Activated CD4-positive, alpha-beta memory T cell treated with anti-CD3 and anti-CD28 coated beads, Interleukin-2, amount 10 ng/mL, durations not matched to agents 7 days and 5 days (primary cell): ENCODE results near the gene RNF208. TPM values are rescaled to one million over a fixed set of nuclear protein-coding genes. Genes with fewer than 3 reads are reported as not detected.
A peak's percentile ranks its signal among the peaks of the same experiment; 100 is the strongest.

ENCODE experiments used
- CTCF ChIA-PET: fragments of 350-600 bp; sonication (Branson Sonifier 250); formaldehyde crosslinking; loops from one replicate; lab custom pipeline; 2021; ENCODE audit warnings: antibody characterized with exemption, inconsistent platforms; lab: Charles Lee
- POLR2A ChIA-PET: fragments of 350-600 bp; sonication (Branson Sonifier 250); formaldehyde crosslinking; loops from one replicate; lab custom pipeline; 2021; ENCODE audit warnings: antibody characterized with exemption; lab: Charles Lee
- DNase-seq: peaks from one replicate; pipeline ENCODE4 v3.0.0-alpha.2; 2020
- H3K27ac Mint-ChIP-seq: one replicate; pipeline ENCODE4 v1.8.0; 2021; ENCODE audit warnings: mild to moderate bottlenecking, mixed read lengths
- H3K27me3 Mint-ChIP-seq: one replicate; pipeline ENCODE4 v1.8.0; 2021; ENCODE audit warnings: mixed read lengths
- H3K36me3 Mint-ChIP-seq: one replicate; pipeline ENCODE4 v1.8.0; 2021; ENCODE audit warnings: low read depth, mixed read lengths
- H3K4me1 Mint-ChIP-seq: one replicate; pipeline ENCODE4 v1.8.0; 2021; ENCODE audit warnings: mixed read lengths
- H3K4me3 Mint-ChIP-seq: one replicate; pipeline ENCODE4 v1.8.0; 2021; ENCODE audit warnings: mild to moderate bottlenecking, mixed read lengths
- H3K9me3 Mint-ChIP-seq: one replicate; pipeline ENCODE4 v1.8.0; 2021; ENCODE audit warnings: mixed read lengths
- total RNA-seq, 2 experiments: library from RNA; stranded (reverse); gene quantifications; one replicate each; pipeline ENCODE4 v1.2.3, GENCODE V29; 2021

RNF208 gene
- total RNA-seq, 2 experiments from 2014 or later: 2.2 to 2.5 TPM

DNA sequence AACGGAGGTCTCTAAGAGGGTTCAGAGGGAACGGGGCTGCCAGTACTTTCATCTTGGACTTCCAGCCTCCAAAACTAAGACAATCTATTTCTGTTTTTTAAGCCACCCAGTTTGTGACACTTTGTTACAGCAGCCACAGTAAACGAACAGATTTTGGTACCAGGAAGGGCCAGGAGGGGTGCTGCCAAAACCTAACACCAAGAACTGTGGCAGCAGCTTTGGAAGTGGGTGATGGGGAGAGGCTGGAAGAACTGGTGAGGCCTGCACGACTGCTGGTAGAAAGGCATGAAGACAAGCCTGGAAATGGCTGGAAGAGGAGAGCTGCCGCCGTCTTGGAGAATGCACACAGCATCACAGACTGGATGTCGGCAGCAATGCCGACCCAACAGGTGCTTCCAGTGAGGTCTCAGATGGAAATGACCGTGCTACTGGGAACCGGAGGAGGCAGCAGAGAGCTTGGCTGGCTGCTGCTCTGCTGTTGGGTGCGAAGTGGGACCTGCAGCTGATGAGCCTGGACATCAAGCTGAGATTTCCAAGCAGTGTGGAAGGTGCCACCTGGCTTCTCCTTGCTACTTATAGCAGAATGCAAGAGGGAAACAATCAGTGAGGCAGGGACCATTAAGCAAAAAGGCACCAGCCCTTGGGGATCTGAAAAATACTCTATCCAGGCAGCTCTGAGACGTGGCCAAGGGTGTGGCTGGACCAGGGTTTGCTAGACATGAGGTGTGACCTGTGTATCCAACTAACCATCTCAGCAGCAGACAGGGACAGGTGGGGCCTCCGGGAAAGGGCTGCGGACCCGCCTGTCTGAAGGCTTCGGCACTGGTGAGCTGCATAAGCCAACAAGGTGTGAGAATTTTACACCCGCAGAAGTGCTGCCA is 45.5 kb downstream of the RNF208 start:
- H3K27me3 Mint-ChIP-seq: peaks cover 14% of the 10 kb centered on the region
- H3K4me3 Mint-ChIP-seq: no peak overlapping the region
- POLR2A ChIA-PET: interaction anchor here (0.8 to 1.4 kb wide), 5 partner anchors 10 to 341 kb away, joined by 3 to 6 read pairs (median 3); partner anchors contain the start of genes ANAPC2 and SSNA1
- DNase-seq: peak; percentile 29
- H3K4me1 Mint-ChIP-seq: no peaks in the 10 kb centered on the region
- H3K9me3 Mint-ChIP-seq: no peaks in the 10 kb centered on the region
- CTCF ChIA-PET: interaction anchor here (0.8 to 1.4 kb wide), 7 partner anchors 13 to 60 kb away, joined by 3 to 7 read pairs (median 4); partner anchors contain the start of genes RNF208, RNF224, SSNA1 and TPRN
- H3K36me3 Mint-ChIP-seq: peaks cover 5% of the 10 kb centered on the region
- H3K27ac Mint-ChIP-seq: no peak overlapping the region

DNA sequence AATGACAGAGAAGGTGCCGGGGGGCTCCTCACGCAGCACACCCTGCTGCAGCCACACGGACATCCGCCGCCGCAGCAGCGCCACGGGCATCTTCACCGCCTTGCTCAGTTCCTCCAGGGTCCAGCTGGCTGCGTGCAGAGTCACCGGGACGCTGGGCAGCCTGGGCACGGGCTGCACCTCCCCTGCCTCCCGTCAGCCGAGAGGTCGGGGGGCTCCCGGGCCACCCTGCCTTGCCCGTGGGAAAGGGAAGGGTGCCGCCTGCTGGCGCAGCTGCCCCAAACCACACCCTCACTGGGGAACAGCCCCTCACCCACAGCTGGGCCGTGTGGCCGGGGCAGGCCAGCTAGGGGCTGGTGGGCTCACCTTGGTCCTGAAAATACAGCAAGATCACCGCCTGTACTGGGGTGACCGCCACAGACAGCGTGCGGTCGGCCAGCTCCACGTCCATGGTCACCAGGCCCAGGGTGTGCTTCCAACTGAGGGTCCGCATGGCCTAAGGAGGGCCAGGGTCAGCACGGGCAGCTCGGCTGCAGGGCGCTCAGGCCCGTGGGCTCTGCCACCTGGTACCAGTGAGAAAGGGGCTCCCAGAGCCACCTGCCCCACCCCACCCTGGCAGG is 46.6 kb downstream of the RNF208 start:
- no peak overlapping the region for H3K27ac Mint-ChIP-seq
- DNase-seq: peak; percentile 30
- peaks cover 23% of the 10 kb centered on the region for H3K27me3 Mint-ChIP-seq
- CTCF ChIA-PET: no interaction called here
- POLR2A ChIA-PET: interaction anchor here (1.4 to 1.6 kb wide), 3 partner anchors 13 to 48 kb away, joined by 4 to 6 read pairs (median 5); partner anchors contain the start of genes ANAPC2 and SSNA1
- no peaks in the 10 kb centered on the region for H3K9me3 Mint-ChIP-seq
- peaks cover 5% of the 10 kb centered on the region for H3K36me3 Mint-ChIP-seq
- no peaks in the 10 kb centered on the region for H3K4me1 Mint-ChIP-seq
- H3K4me3 Mint-ChIP-seq: no peak overlapping the region

DNA sequence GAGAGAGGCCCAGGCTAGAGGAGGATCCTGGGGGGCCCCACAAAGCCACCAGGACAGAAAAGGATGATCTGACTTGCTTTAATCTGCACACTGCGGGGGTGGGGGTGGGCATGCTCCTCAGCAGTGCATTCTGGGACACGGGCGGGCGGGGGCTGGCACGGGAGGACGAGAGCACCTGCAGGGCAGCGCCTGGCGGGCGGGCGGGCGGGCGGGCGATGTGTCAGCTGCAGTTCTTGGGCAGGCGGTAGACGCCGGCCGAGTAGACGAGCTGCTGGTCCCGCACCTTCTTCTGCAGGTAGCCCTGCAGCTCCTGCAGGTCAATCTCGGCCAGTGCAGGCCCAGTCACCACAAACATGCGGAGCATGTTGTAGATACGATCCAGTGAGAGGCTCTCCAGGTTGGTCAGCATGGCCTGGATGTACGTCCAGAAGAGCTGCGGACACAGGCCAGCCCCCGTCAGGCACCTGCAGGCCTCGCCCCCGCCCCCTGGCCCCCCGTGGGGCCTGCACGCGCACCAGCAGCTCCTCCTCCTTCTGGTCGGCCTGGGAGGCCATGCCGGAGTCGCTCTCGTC is 47.2 kb downstream of the RNF208 start:
- Mint-ChIP-seq H3K27me3 (peaks cover 29% of the 10 kb centered on the region), H3K36me3 (peaks cover 5% of the 10 kb centered on the region), H3K9me3 (no peaks in the 10 kb centered on the region), H3K27ac (no peak overlapping the region), H3K4me1 (no peaks in the 10 kb centered on the region), H3K4me3 (no peak overlapping the region)
- ChIA-PET POLR2A (interaction anchor here (0.6 to 1.6 kb wide), 4 partner anchors 13 to 67 kb away, joined by 3 to 5 read pairs (median 4); partner anchors contain the start of genes ANAPC2 and SSNA1), CTCF (no interaction called here)
- no peak for DNase-seq

DNA sequence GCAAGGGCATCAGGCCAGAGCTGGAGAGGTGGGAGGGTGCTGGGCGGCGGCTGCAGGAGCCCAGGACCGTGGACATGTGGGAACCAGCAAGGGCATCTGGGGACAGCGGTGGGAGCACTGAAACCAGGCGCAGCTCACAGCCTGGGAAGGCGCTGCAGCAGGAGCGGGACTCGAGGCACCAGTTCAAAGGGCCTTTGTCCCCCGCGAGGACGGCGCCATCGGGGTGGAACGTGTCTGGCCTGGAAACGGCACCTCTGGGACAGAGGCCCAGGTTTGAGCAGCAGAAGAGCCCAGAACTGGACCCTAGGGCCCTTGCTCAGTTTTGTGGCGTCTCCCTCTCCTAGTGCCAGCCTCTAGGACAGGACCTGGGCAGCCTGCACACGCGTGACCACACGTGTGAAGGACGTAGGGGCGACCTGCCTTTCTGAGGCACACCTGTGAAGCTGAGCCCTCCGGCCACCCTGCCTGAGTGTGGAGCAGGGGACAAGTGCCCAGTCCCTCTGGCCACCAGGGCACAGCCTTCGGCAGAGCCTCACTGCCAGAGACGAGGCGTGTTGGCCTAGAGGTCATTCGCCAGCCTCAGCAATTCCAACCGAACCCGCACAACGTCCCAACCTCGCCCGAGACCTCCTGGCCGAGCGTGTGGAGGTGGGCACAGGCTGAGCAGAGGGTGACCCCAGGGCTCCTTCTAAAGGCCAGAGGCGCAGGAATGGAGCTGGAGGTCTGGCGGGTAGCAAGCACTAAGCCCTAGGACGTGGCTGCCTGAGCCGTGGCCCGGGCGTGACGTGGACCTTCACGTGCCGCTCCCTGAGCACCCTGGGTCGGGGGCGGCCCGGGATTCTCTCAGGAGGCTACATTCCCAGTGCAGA is 48.0 kb downstream of the RNF208 start:
- Mint-ChIP-seq H3K4me1 (no peaks in the 10 kb centered on the region), H3K9me3 (no peaks in the 10 kb centered on the region), H3K27ac (no peak overlapping the region), H3K4me3 (no peak overlapping the region), H3K27me3 (peaks cover 29% of the 10 kb centered on the region), H3K36me3 (peaks cover 5% of the 10 kb centered on the region)
- CTCF ChIA-PET: no interaction called here
- POLR2A ChIA-PET: interaction anchor here (0.6 to 1.6 kb wide), 3 partner anchors 14 to 68 kb away, joined by 3 to 5 read pairs (median 4); partner anchors contain the start of genes ANAPC2 and SSNA1
- no peak for DNase-seq

DNA sequence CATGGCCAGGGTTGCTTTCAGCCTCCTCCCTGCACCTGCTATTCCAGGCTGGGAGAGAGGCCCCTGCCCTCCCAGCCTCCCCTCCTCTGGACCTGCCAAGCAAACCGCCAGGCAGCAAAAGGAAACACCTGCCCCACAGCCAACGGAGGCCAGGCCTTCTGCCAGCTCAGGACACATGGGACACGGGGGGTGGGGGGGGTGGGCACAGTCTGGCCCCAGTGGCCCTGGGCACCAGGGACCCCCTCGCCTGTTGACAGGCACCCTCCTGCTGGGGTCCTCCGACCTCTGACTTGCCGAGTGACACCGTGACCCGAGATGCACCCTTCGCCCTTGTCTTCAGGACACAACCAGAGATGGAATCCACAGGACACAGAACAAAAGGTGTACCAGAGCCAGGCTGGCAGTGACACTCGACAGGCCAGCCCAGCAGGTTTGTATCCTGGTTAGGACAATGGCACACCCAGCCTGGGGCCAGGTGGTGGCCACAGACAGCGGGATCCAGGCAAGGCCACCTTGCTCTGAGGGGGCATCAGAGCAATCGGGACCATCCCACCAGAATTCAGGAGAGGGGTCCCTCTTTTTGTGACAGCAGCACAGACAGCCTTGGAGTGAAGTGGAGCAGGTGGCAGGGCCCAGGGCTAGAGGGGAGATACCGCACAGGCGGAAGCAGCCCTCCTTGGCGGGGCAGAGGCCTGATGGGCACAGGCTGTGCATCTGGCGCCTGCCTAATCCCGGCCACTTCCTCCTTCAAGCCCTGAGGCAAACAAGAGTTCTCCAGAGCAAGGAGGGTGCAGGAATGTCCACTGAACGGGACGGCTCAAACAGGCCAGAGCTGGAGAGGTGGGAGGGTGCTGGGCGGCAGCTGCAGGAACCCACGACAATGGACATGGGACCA is 48.9 kb downstream of the RNF208 start:
- peaks cover 32% of the 10 kb centered on the region for H3K27me3 Mint-ChIP-seq
- DNase-seq: no peak
- no peak overlapping the region for H3K27ac Mint-ChIP-seq
- H3K36me3 Mint-ChIP-seq: peaks cover 5% of the 10 kb centered on the region
- H3K9me3 Mint-ChIP-seq: no peaks in the 10 kb centered on the region
- H3K4me1 Mint-ChIP-seq: peaks cover 3% of the 10 kb centered on the region
- CTCF ChIA-PET: no interaction called here
- no peak overlapping the region for H3K4me3 Mint-ChIP-seq
- POLR2A ChIA-PET: interaction anchor here (1.0 kb wide), 1 partner anchor 15 kb away, joined by 5 read pairs; the partner anchor contains the start of genes ANAPC2 and SSNA1

DNA sequence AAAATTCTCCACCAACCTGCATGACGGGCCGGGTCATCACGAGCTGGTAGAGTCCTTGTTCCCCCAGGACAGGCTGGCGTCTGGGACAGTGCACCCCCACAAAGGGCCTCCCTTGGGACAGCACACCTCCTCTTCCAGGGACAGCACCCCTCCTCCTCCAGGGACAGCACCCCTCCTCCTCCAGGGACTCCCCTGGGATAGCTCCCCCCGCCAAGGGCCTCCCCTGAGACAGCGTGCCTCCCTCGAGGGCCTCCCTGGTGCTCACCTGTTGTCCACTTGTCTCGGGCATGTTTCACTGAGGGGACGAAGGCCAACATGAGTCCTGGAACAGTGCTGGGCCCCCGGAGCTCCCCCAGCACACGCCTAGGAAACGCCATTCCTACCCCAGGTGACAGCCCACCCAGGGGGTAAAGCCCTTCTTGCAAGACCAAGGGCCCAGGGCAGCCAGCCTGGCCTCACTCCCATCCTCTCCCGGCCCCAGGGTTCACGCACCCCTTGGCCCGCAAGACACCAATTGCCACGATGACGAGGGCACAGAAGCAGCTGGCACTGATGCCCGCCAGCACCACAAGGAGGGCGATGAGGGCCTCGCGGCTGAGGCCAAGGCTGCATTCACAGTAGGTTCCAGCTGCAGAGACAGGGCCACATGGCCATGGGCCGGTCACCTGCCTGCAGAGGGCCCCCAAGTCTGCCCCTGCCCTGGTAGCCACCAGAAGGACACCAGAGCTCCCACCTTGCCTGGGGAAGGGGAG is 50.7 kb downstream of the RNF208 start:
- Mint-ChIP-seq H3K9me3 (no peaks in the 10 kb centered on the region), H3K36me3 (no peaks in the 10 kb centered on the region), H3K27ac (no peak overlapping the region), H3K4me1 (peaks cover 3% of the 10 kb centered on the region), H3K27me3 (peaks cover 42% of the 10 kb centered on the region), H3K4me3 (no peak overlapping the region)
- CTCF ChIA-PET: interaction anchor here (1.2 kb wide), 1 partner anchor 53 kb away, joined by 3 read pairs; no protein-coding TSS in a partner anchor
- no peak for DNase-seq
- POLR2A ChIA-PET: no interaction called here

DNA sequence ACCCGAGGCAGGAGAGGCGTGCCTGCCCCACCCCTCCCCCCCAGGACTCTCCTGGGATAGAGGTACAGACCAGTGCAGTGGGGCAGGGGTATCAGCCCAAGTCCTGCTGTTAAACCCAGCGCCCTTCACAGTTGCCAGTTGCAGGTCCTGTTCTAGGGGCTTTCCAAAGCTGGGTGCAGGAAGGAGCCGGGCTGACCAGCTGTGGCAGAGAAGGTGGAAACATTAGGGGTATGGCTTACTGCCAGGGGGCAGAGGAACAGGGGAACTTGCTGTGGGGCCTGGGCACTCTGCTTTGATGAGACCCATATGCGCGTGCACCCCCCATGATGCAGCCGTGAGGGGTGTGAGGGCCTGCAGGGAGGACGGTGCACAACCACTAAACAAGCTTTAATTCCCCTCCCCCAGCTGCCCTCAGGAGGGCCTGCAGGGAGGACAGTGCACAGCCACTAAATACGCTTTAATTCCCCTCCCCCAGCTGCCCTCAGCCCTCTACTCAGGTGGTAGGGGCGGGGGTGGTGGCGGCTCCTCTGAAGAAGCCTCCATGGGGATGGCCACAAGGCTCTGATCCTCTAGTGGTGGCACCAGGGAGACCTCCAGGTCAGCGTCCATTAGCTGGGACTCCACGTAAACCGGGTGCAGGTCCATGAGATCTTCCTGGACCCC is 51.4 kb downstream of the RNF208 start:
- Mint-ChIP-seq H3K36me3 (no peaks in the 10 kb centered on the region), H3K27ac (no peak overlapping the region), H3K4me3 (no peak overlapping the region), H3K27me3 (peaks cover 42% of the 10 kb centered on the region), H3K4me1 (peaks cover 3% of the 10 kb centered on the region), H3K9me3 (no peaks in the 10 kb centered on the region)
- no peak for DNase-seq
- CTCF ChIA-PET: interaction anchor here (0.6 to 1.2 kb wide), 2 partner anchors 36 to 54 kb away, joined by 3 to 4 read pairs; no protein-coding TSS in a partner anchor
- POLR2A ChIA-PET: interaction anchor here (0.9 kb wide), 1 partner anchor 18 kb away, joined by 3 read pairs; the partner anchor contains the start of genes ANAPC2 and SSNA1

Other genes with a start within 250 kb of the RNF208 start
- 10 to 100 TPM; 44.2 to 45.4 TPM for gene PTGDS, start 244.7 kb downstream of the RNF208 start, total RNA-seq
- gene LCNL1, start 239.2 kb downstream of the RNF208 start, total RNA-seq: 1 to 10 TPM in 1 of 2 experiments, under 1 TPM in 1; 0.98 to 1.0 TPM
- gene PAXX, start 229.8 kb downstream of the RNF208 start, total RNA-seq: 10 to 100 TPM; 64.4 to 68.5 TPM
- gene CLIC3, start 225.7 kb downstream of the RNF208 start, total RNA-seq: 1 to 10 TPM; 3.7 to 4.9 TPM
- 10 to 100 TPM; 55.5 to 65.9 TPM for gene ABCA2, start 194.0 kb downstream of the RNF208 start, total RNA-seq
- 10 to 100 TPM in 1 of 2 experiments, 1 to 10 TPM in 1; 9.9 to 10.4 TPM for gene FUT7, start 190.2 kb downstream of the RNF208 start, total RNA-seq
- gene NPDC1, start 176.1 kb downstream of the RNF208 start, total RNA-seq: 10 to 100 TPM; 82.8 to 89.2 TPM
- under 1 TPM; 0.15 to 0.40 TPM for gene ENTPD2, start 168.2 kb downstream of the RNF208 start, total RNA-seq
- gene SAPCD2, start 151.7 kb downstream of the RNF208 start, total RNA-seq: 10 to 100 TPM; 26.8 to 27.0 TPM
- gene UAP1L1, start 144.7 kb downstream of the RNF208 start, total RNA-seq: 10 to 100 TPM; 20.2 to 21.9 TPM
- 10 to 100 TPM; 51.4 to 51.9 TPM for gene MAN1B1, start 135.3 kb downstream of the RNF208 start, total RNA-seq
- gene DPP7, start 107.5 kb downstream of the RNF208 start, total RNA-seq: 100 to 1,000 TPM; 253 to 257 TPM
- gene GRIN1, start 83.1 kb downstream of the RNF208 start, total RNA-seq: under 1 TPM; 0.40 to 0.43 TPM
- not detected for gene LRRC26, start 52.2 kb downstream of the RNF208 start, total RNA-seq
- not detected for gene TMEM210, start 50.2 kb downstream of the RNF208 start, total RNA-seq
- 10 to 100 TPM; 53.3 to 57.8 TPM for gene ANAPC2, start 33.7 kb downstream of the RNF208 start, total RNA-seq
- 10 to 100 TPM; 70.0 to 76.3 TPM for gene SSNA1, start 33.6 kb downstream of the RNF208 start, total RNA-seq
- gene TPRN, start 21.5 kb downstream of the RNF208 start, total RNA-seq: 1 to 10 TPM; 8.5 to 9.4 TPM
- gene TMEM203, start 16.6 kb downstream of the RNF208 start, total RNA-seq: 10 to 100 TPM; 28.9 to 29.2 TPM
- gene NDOR1, start 16.5 kb downstream of the RNF208 start, total RNA-seq: 10 to 100 TPM; 27.7 to 30.0 TPM
- under 1 TPM; 0.86 to 0.93 TPM for gene CYSRT1, start 2.9 kb upstream of the RNF208 start, total RNA-seq
- under 1 TPM in 1 of 2 experiments, not detected in 1; 0.20 TPM for gene RNF224, start 5.3 kb upstream of the RNF208 start, total RNA-seq
- gene SLC34A3, start 8.7 kb upstream of the RNF208 start, total RNA-seq: not detected
- gene TUBB4B, start 19.0 kb upstream of the RNF208 start, total RNA-seq: 100 to 1,000 TPM; 314 to 319 TPM
- gene STPG3, start 29.0 kb upstream of the RNF208 start, total RNA-seq: not detected
- 10 to 100 TPM; 58.8 to 59.6 TPM for gene NELFB, start 33.1 kb upstream of the RNF208 start, total RNA-seq
- 10 to 100 TPM; 22.4 to 23.2 TPM for gene TOR4A, start 55.5 kb upstream of the RNF208 start, total RNA-seq
- gene NRARP, start 80.0 kb upstream of the RNF208 start, total RNA-seq: under 1 TPM; 0.71 to 0.75 TPM
- gene EXD3, start 200.9 kb upstream of the RNF208 start, total RNA-seq: 10 to 100 TPM; 17.9 to 18.1 TPM
- under 1 TPM; 0.50 to 0.73 TPM for gene NOXA1, start 201.2 kb upstream of the RNF208 start, total RNA-seq
- gene ENTPD8, start 219.1 kb upstream of the RNF208 start, total RNA-seq: not detected
- gene NSMF, start 237.1 kb upstream of the RNF208 start, total RNA-seq: 10 to 100 TPM; 29.0 to 31.9 TPM